ENCODE results near the gene USP4. TPM values are rescaled to one million over a fixed set of nuclear protein-coding genes. Genes with fewer than 3 reads are reported as not detected.

USP4 gene
- total RNA-seq, 4 donors from 2014 or later, result 7.2 to 10.2 (median 9.1) TPM

DNA sequence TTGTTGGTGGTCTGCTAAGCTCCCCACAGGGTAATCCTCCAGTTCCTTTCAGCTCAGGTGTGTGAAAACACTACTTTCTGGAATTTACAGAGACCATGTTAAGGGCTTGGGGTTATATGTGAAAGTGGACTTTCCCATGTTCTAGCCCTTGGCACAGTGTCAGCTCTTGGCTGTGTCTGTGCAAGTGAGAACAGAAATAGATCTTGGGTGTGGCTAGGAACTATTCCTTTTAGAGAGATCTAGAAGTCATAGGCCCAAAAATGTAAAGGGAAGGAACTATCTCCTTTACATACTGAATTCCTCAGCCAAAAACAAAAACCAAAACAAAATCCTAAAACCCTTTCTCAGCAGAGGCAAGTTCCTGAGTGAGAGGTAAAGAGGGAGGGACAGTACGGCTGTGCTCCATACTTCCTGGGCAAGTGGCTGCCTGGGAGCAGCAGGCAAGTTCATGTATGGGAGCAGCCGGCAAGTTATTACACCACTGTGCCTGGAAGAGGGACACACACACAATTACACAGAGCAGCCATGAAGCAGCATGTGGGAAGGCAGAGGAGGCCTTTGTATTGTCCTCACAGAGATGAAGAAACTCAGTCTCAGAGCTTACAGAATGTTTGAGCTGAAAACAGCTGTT lies 43.0 kb downstream of the USP4 start:
- Histone ChIP-seq H3K27ac (peak overlapping the region; percentile 73 to 89 (median 86)), H3K36me3 (peaks cover 0 to 85% of the 10 kb centered on the region in 2 donors), H3K4me3 (no peak overlapping the region), H3K27me3 (no peaks in the 10 kb centered on the region), H3K9me3 (no peaks in the 10 kb centered on the region), H3K4me1 (peaks cover 32 to 36% of the 10 kb centered on the region in 2 donors)
- TF ChIP-seq POLR2A (IDR thresholded peaks at IDR 0.05), result no peak
- TF ChIP-seq, protein P1, sequence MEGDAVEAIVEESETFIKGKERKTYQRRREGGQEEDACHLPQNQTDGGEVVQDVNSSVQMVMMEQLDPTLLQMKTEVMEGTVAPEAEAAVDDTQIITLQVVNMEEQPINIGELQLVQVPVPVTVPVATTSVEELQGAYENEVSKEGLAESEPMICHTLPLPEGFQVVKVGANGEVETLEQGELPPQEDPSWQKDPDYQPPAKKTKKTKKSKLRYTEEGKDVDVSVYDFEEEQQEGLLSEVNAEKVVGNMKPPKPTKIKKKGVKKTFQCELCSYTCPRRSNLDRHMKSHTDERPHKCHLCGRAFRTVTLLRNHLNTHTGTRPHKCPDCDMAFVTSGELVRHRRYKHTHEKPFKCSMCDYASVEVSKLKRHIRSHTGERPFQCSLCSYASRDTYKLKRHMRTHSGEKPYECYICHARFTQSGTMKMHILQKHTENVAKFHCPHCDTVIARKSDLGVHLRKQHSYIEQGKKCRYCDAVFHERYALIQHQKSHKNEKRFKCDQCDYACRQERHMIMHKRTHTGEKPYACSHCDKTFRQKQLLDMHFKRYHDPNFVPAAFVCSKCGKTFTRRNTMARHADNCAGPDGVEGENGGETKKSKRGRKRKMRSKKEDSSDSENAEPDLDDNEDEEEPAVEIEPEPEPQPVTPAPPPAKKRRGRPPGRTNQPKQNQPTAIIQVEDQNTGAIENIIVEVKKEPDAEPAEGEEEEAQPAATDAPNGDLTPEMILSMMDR (IDR thresholded peaks at IDR 0.05 in 4 of 5, conservative IDR thresholded peaks at IDR 0.05 in 1 of 5), result no peak
- in situ Hi-C loops (cut with MboI; ENCODE audit: low sequenced_read_pairs in 4 of 4) (no loop called here), intact Hi-C loops (cut with DNase I; ENCODE audit: low total_unique reads) (loop anchor here (2.0 kb wide), 1 partner anchor 126 kb away; the partner anchor contains the start of gene KLHDC8B)
- peak; percentile 61 to 80 for DNase-seq
- peak; percentile 87 for ATAC-seq

DNA sequence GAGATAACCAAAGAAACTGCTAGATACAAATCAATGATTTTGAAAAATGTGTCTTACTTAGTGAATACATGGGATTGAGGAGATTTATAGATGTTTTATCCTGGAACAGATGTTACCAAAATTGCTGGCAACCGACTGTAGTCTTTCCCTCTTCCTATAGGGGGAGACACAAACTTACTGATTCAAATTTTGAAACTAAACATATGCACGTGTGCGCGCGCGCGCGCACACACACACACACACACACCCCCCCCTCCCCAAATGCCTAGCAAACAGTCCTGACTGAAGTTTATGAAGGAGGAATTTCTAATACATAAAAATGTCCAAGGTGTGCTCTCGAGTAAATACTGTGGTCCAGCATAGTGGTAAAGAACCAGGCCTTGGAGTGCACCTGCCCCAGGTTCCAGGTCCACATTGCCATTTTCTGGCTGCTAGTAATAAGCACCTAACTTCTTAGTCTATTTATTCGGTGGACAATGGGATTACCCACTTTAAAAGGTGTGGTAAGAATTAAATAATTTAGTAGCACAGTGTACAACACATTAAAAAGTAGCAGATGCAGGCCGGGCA lies 44.3 kb downstream of the USP4 start:
- H3K27ac ChIP-seq, result peak overlapping the region; percentile 73 to 89 (median 86)
- no peak for DNase-seq

DNA sequence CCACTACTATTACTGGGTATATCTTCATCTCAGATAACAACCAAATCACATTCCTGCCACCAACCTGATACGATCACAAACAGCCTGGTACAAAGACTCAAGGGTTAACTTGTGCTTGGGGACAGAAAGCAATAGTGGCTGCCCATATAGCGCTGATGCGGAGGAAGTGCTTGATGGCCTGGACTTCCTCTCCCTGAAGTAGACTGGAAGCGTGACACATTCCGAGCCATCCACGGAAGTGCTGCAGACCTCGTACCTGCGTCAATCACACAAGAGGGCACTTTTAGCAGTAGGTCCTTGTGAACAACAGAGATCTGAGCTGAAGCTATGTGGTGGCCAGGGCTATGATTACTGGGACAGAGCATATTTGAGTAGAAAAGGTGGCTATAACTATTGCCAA lies 45.5 kb downstream of the USP4 start:
- in situ Hi-C loops (cut with MboI; ENCODE audit: low sequenced_read_pairs in 4 of 4) (no loop called here), intact Hi-C loops (cut with DNase I; ENCODE audit: low total_unique reads) (no loop called here)
- H3K36me3 ChIP-seq, result peaks cover 0 to 85% of the 10 kb centered on the region in 2 donors
- peaks cover 32 to 36% of the 10 kb centered on the region in 2 donors for H3K4me1 ChIP-seq
- H3K9me3 ChIP-seq, result no peaks in the 10 kb centered on the region
- ATAC-seq, result no peak
- no peak overlapping the region for H3K4me3 ChIP-seq
- DNase-seq, result no peak
- TF ChIP-seq POLR2A (IDR thresholded peaks at IDR 0.05), result no peak
- TF ChIP-seq, protein P1 (IDR thresholded peaks at IDR 0.05 in 4 of 5, conservative IDR thresholded peaks at IDR 0.05 in 1 of 5), result no peak
- no peaks in the 10 kb centered on the region for H3K27me3 ChIP-seq
- H3K27ac ChIP-seq, result peak overlapping the region; percentile 3 to 89 (median 60)

More for the DNA sequence above, 44.3 kb downstream of the USP4 start:
- H3K4me1 ChIP-seq, result peaks cover 32 to 36% of the 10 kb centered on the region in 2 donors
- ATAC-seq, result no peak
- H3K4me3 ChIP-seq, result no peak overlapping the region
- in situ Hi-C loops (cut with MboI; ENCODE audit: low sequenced_read_pairs in 4 of 4) (no loop called here), intact Hi-C loops (cut with DNase I; ENCODE audit: low total_unique reads) (loop anchor here (1.0 to 2.0 kb wide), 2 partner anchors 125 to 154 kb away; partner anchors contain the start of gene KLHDC8B)
- peaks cover 0 to 85% of the 10 kb centered on the region in 2 donors for H3K36me3 ChIP-seq
- TF ChIP-seq, protein P1 (IDR thresholded peaks at IDR 0.05 in 4 of 5, conservative IDR thresholded peaks at IDR 0.05 in 1 of 5), result peak; percentile 35 to 59 (median 46)
- TF ChIP-seq POLR2A (IDR thresholded peaks at IDR 0.05), result no peak
- no peaks in the 10 kb centered on the region for H3K9me3 ChIP-seq
- no peaks in the 10 kb centered on the region for H3K27me3 ChIP-seq

DNA sequence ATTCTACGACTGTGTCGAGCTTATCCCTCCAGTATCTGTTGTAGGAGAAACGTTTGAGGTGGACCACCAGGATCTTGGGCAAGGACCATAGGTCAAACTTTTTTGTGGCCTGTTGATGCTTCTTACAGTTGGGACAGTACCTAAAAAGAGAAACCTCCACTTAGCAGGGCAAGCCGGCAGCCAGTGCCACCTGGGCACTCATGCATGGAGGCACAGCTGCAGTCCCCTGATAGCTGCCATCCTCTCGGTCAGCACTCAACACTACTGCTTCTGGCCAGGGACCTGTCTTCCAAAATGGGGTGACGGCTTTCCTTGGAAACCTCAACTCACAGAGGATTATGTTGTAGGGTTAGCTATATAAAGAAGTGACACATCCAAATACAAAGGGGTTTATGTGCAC lies 55.9 kb downstream of the USP4 start:
- intact Hi-C loops (cut with DNase I; ENCODE audit: low total_unique reads) (no loop called here), in situ Hi-C loops (cut with MboI; ENCODE audit: low sequenced_read_pairs in 4 of 4) (no loop called here)
- Histone ChIP-seq H3K4me3 (no peak overlapping the region), H3K27me3 (no peaks in the 10 kb centered on the region), H3K4me1 (no peaks in the 10 kb centered on the region), H3K9me3 (no peaks in the 10 kb centered on the region), H3K27ac (no peak overlapping the region), H3K36me3 (peaks cover 0 to 85% of the 10 kb centered on the region in 2 donors)
- ATAC-seq (no peak), DNase-seq (no peak)
- TF ChIP-seq POLR2A (IDR thresholded peaks at IDR 0.05), result no peak
- TF ChIP-seq, protein P1 (IDR thresholded peaks at IDR 0.05 in 4 of 5, conservative IDR thresholded peaks at IDR 0.05 in 1 of 5), result no peak

All from gastrocnemius medialis (tissue), 4 donors.